ENCODE measurements around the gene MIPEP.

MIPEP gene

GRCh38 chr13:23703246-23703860, 185.8 kb downstream of the MIPEP start:
- no peak for DNase-seq

- DNase-seq: no peak
Measured at GRCh38 chr13:23701636-23702035, 187.6 kb downstream of the MIPEP start.

- DNase-seq: no peak
Measured at GRCh38 chr13:23701186-23701585, 188.0 kb downstream of the MIPEP start.

- no peak for DNase-seq
Measured at GRCh38 chr13:23699271-23699670, 189.9 kb downstream of the MIPEP start.

- no peak for DNase-seq
Measured at GRCh38 chr13:23697772-23698313, 191.4 kb downstream of the MIPEP start.

- no peak for DNase-seq
Measured at GRCh38 chr13:23696610-23697009, 192.6 kb downstream of the MIPEP start.

- no peak for DNase-seq
Measured at GRCh38 chr13:23695711-23696464, 193.3 kb downstream of the MIPEP start.

- no peak for DNase-seq
Measured at GRCh38 chr13:23695196-23695595, 194.0 kb downstream of the MIPEP start.

GRCh38 chr13:23692816-23693215, 196.4 kb downstream of the MIPEP start:
- DNase-seq: no peak

GRCh38 chr13:23690668-23691067, 198.5 kb downstream of the MIPEP start:
- DNase-seq: no peak

- DNase-seq: no peak
Measured at GRCh38 chr13:23688336-23688735, 200.9 kb downstream of the MIPEP start.

GRCh38 chr13:23687614-23688013, 201.6 kb downstream of the MIPEP start:
- DNase-seq: no peak

- DNase-seq: no peak
Measured at GRCh38 chr13:23686948-23687347, 202.3 kb downstream of the MIPEP start.

- DNase-seq: no peak
Measured at GRCh38 chr13:23685416-23685815, 203.8 kb downstream of the MIPEP start.

- DNase-seq: no peak
Measured at GRCh38 chr13:23684647-23685046, 204.6 kb downstream of the MIPEP start.

GRCh38 chr13:23683084-23683483, 206.1 kb downstream of the MIPEP start:
- no peak for DNase-seq

GRCh38 chr13:23680845-23681669, 208.1 kb downstream of the MIPEP start:
- no peak for DNase-seq

All from DMS79 (cell line).